Esophagus muscularis mucosa (tissue), 3 donors: ENCODE results near the gene BNC2.

ENCODE experiments used
- POLR2AphosphoS5 ChIP-seq, 2 donors: sonication (generic); formaldehyde crosslinking; IDR thresholded peaks; one replicate each; pipeline ENCODE4 v1.6.1; 2017; ENCODE audit warnings: antibody characterized with exemption in 2 of 2
- TF ChIP-seq, protein P1 (sequence below), 3 experiments: fragments of 200-600 bp in 2 of 3; fragments of 450-650 bp in 1 of 3; sonication (generic) in 2 of 3; IDR thresholded peaks; one replicate each; pipeline ENCODE4 v1.5.1; 2017 to 2019; ENCODE audit warnings: antibody characterized with exemption in 3 of 3, mild to moderate bottlenecking in 2 of 3, moderate library complexity in 1 of 3

DNA sequence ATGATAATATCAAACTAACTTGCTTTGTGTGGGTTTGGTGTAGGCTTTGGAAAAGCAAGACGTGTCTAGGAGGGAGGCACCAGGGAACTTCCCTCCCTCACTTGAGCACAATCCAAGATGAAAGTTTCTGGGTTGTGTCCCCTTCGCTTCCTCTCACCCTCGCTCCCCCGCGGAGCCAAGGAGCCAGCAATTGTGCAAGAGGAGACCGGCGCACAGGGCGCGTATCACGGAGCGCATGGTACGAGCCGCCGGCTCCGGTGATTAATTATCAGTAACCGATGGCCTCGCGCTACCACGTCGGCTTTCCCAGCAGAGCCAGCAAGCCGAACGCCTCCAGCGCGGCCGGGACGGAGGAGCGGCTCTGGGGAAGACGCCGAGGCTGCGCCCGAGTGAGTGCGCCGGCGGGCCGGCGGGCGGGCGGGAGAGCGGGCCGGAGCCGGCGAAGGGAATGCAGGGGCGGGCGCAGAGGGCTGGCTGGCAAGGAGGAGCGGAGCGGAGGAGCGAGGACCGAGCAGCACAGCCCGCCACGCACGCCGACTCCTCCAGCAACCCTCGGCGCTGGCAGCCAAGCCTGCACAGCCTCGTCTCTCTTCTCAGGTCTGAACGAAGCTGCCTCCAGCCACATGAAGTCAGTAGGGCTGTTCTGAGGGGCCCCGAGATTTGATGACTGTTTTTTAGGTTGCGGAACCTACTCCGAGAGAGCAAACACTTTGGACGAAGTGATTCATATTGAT is 143.6 kb downstream of the BNC2 start:
- peak; percentile 88 to 91 for TF ChIP-seq POLR2AphosphoS5 (IDR thresholded peaks at IDR 0.05)
- TF ChIP-seq, protein P1, sequence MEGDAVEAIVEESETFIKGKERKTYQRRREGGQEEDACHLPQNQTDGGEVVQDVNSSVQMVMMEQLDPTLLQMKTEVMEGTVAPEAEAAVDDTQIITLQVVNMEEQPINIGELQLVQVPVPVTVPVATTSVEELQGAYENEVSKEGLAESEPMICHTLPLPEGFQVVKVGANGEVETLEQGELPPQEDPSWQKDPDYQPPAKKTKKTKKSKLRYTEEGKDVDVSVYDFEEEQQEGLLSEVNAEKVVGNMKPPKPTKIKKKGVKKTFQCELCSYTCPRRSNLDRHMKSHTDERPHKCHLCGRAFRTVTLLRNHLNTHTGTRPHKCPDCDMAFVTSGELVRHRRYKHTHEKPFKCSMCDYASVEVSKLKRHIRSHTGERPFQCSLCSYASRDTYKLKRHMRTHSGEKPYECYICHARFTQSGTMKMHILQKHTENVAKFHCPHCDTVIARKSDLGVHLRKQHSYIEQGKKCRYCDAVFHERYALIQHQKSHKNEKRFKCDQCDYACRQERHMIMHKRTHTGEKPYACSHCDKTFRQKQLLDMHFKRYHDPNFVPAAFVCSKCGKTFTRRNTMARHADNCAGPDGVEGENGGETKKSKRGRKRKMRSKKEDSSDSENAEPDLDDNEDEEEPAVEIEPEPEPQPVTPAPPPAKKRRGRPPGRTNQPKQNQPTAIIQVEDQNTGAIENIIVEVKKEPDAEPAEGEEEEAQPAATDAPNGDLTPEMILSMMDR (IDR thresholded peaks at IDR 0.05), result no peak
